GM21825 (cell line): Measurements from ENCODE around the gene VPS18.

ENCODE experiments used
- ATAC-seq: cut with Tn5 transposase; IDR thresholded peaks from one replicate; pipeline ENCODE4 v1.9.1; 2021; ENCODE audit warnings: mild to moderate bottlenecking, moderate library complexity; ENCODE audit not compliant: unreplicated experiment

VPS18 gene

DNA sequence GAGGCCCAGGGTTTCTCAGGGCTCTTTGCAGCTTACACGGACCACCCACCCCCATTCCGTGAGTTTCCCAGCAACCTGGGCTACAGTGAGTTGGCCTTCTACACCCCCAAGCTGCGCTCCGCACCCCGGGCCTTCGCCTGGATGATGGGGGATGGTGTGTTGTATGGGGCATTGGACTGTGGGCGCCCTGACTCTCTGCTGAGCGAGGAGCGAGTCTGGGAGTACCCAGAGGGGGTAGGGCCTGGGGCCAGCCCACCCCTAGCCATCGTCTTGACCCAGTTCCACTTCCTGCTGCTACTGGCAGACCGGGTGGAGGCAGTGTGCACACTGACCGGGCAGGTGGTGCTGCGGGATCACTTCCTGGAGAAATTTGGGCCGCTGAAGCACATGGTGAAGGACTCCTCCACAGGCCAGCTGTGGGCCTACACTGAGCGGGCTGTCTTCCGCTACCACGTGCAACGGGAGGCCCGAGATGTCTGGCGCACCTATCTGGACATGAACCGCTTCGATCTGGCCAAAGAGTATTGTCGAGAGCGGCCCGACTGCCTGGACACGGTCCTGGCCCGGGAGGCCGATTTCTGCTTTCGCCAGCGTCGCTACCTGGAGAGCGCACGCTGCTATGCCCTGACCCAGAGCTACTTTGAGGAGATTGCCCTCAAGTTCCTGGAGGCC, 5.4 kb downstream of the VPS18 start:
- no peak for ATAC-seq

DNA sequence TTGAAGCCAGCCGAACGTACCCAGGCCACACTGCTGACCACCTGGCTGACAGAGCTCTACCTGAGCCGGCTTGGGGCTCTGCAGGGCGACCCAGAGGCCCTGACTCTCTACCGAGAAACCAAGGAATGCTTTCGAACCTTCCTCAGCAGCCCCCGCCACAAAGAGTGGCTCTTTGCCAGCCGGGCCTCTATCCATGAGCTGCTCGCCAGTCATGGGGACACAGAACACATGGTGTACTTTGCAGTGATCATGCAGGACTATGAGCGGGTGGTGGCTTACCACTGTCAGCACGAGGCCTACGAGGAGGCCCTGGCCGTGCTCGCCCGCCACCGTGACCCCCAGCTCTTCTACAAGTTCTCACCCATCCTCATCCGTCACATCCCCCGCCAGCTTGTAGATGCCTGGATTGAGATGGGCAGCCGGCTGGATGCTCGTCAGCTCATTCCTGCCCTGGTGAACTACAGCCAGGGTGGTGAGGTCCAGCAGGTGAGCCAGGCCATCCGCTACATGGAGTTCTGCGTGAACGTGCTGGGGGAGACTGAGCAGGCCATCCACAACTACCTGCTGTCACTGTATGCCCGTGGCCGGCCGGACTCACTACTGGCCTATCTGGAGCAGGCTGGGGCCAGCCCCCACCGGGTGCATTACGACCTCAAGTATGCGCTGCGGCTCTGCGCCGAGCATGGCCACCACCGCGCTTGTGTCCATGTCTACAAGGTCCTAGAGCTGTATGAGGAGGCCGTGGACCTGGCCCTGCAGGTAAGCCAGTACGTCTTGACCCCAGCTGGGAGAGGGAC, 6.2 kb downstream of the VPS18 start:
- no peak for ATAC-seq

DNA sequence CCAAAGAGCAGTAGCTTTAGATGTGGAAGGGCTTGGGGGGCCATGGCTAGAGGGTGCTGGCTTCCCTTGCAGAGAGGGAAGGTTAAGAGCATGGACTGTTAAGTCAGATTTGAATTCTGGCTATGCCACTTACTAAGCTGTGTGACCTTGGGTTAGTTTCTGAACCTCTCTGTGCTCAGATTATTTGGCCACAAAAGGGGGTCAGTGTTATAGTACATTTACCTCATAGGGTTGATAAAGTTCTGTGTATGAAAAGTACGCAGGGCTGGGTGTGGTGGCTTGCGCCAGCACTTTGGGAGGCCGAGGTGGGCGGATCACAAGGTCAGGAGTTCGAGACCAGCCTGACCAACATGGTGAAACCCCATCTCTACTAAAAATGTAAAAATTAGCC, 6.8 kb downstream of the VPS18 start:
- ATAC-seq: no peak

DNA sequence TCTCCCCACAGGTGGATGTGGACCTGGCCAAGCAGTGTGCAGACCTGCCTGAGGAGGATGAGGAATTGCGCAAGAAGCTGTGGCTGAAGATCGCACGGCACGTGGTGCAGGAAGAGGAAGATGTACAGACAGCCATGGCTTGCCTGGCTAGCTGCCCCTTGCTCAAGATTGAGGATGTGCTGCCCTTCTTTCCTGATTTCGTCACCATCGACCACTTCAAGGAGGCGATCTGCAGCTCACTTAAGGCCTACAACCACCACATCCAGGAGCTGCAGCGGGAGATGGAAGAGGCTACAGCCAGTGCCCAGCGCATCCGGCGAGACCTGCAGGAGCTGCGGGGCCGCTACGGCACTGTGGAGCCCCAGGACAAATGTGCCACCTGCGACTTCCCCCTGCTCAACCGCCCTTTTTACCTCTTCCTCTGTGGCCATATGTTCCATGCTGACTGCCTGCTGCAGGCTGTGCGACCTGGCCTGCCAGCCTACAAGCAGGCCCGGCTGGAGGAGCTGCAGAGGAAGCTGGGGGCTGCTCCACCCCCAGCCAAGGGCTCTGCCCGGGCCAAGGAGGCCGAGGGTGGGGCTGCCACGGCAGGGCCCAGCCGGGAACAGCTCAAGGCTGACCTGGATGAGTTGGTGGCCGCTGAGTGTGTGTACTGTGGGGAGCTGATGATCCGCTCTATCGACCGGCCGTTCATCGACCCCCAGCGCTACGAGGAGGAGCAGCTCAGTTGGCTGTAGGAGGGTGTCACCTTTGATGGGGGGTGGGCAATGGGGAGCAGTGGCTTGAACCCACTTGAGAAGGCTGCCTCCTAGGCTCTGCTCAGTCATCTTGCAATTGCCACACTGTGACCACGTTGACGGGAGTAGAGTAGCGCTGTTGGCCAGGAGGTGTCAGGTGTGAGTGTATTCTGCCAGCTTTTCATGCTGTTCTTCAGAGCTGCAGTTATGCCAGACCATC, 8.6 kb downstream of the VPS18 start:
- ATAC-seq: no peak

DNA sequence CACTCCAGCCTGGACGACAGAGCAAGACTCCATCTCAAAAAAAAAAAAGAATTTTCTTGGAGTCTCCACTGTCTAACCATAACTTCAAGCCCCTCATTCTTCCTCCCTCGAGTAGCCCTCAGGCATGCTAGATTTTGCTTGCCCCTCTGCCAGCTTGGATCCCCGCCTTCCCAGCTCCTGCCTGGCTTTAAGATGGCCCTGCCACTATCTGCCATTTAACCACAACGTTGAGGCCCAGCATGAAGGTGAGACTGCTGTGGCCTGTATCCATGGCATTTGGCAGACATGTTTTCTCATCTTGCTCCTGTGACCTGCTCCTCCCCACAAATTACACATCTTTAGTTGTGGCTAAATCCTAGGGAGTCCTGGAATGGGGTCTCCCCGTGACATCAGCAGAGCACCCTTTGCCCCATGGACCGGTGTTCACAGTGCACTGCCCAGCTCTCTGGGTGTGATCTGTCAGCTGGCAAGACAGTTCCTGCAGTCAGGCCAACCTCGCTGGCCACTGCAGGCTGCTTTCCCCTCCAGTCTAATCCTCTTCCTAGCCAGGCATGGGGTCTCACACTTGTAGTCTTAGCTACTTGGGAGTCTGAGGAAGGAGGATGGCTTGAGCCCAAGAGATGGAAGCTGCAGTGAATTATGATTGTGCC, 10.4 kb downstream of the VPS18 start:
- ATAC-seq: no peak

DNA sequence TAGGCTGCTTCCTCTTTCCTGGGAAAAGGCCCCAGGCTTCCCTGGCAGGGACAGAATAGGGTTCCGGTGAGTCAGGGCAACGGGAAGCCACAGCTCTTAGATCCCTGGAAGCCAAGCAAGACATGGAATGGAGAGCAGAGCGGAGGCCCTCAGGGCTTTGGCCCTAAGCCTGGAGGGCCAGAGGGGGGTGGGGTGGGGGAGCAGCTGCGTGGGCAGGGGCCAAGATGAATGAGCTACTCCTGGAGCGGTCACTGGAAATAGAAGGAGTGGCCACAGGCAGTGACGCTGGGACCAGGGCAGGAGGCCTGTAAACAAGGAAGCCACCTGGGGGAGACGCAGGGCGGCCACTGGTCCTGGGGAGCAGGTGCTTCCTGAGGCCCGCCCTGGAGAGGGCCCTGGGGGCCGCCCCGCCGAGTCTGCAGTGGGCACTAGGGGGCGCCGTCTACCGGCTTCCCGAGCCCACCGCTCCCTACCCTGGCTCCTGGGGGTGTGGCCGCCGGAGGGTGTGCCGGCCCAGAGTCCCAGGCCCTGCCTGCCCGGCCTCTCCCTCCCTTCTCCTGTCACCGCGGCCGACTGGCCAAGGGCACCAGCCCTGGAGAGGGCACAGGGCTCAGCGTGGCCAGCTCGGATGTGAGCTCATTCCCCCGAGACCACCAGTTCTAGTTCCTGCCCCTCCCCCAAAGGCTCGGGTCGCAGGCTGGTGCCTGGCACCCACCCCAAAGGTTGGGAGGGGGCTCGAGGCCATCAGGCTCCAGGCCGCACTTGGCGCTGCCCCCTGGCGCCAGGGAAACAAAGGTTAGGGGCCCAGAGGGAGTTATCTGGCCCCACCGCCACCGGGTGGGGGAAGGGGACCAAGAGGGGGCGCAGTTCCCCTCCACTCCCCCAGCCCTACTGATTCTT, 12.1 kb downstream of the VPS18 start:
- peak; percentile 75 for ATAC-seq

DNA sequence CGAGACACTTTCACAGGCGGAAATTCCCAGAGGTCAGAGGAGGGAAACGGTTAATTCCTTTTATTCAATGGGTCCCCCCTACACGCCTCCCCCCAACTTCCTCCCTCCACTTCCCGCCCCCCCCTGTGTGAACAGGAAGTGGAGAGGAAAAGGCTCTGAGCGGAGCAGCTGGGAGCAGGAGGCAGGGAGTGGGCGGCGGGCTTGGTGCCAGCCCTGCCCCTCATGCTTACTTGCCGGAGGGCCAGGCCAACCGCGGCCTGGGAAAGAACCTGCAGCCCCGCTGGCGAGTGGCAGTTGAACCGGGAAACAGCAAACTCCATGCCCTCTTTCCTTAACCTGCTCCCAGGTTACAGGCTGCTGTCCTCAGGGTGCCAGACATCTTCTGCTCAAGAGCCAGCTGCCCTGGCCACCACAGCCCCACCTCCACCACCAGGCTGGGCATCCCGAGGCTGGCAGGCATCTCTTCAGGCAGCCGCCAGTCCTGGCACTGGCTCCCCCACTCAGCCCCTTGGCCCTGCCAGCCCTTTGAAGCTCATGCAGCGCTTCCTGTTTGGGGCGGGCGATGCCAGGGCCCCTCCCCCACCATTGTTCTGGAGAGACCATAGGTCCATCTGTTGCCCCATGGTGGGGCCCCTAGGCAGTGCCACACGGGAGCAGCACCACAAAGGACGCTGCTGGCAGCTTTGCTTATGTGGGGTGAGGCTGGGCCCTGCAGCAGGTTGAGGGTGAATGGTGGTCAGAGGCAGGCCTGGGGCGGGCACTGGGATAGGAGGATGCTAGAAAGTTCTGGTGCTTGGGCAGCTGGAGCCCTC, 12.9 kb downstream of the VPS18 start:
- no peak for ATAC-seq

DNA sequence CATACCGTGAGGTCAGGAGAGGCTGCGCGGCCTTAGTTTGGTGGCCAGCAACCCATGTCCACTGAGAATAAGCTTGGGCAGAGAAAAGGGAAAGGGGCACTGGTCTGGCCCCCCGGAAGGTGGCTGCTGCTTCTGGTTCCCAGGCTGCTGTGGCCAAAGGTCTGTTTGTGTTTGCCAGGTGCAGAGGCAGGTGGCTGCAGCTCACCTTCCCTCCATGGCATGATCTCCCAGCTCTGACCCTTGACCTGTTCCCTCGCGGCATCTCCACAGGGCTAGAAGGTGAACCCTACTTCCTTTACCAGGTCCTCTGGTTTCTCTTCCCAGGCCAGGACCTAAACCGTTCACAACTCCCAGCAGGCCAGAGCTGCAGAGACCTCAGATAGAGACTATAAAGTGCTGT, 13.8 kb downstream of the VPS18 start:
- ATAC-seq: no peak

DNA sequence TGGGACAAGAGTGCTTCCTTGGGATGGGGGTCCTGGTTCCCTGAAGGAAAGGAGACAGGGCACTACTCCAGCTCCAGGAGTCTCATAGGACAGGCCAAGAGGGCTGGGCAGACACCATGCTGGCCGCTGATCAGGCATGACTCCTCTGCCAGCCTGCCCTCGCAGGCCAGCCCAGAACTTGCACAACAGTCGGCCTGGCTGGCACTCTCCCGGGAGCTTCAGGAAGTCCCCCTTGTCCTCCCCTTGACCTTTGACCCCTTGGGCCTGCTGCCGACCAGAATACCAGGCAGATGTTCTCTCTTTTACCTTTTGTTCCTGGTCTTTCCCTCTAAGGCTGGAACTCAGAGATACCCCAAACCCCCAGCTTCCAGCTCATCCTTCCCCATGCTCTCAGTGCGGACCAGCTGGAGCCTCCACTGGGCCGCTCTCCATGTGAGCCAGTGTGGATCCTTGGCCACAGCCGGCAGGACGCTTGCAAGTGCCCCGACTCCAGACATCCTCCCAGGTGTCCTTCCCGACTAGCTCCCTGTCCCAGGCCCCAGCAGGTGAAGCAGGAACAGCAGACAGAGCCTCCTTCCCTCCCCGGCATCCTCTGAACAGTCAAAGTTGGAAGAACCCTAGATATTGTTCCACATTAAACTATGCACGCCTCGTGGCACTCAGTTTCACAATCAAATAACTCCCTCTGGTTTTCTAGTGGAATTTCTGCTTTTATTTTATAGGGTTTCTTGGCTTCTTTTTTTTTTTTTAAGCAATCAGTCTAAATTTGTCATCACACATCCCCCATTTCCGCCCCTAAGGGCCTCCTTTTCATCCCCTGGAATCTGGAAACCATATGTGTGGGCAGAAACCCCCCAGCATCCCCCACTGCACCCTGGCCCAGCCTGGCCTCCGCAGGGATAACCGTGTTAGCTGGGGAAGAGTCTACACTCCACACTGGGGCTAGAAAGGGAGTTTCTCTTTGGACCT, 15.7 kb downstream of the VPS18 start:
- no peak for ATAC-seq

DNA sequence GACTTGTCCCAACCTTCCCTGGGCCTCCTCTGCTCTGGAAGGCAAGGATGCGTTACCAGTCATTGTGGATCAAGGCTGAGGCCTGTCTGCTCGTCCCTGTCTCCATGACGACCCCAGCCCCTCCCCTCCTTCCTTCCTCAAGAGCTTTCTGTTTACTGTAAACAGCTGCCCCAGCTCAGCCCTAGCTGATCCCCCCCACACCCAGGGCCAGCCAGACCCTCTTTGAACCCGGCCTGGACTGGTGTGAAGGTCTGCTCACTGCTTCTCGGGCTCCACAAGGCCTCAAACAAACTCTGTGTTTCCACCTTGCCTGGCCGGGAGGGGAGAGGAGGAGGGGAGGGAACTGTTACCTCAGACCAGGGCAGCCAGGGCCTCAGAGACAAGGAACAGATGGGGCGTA, 16.9 kb downstream of the VPS18 start:
- no peak for ATAC-seq

DNA sequence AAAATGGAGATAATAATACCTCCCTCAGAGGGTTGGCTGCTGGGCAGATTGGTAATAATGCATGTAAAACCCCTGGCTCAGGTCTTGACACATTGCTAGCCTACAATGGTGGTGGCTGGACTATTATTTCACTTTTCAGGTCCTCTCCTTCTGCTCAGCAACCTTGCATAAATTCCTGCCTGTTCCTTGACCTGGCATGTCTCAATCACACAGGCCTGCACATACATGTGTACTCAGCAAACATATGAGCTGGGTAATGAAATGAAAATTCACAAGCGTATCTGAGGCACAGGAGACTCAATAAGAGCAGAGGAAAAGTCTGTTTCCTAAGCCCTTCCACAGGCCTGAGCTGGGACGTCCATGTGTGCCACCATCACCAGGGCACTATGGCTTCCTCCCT, 17.4 kb downstream of the VPS18 start:
- ATAC-seq: no peak

DNA sequence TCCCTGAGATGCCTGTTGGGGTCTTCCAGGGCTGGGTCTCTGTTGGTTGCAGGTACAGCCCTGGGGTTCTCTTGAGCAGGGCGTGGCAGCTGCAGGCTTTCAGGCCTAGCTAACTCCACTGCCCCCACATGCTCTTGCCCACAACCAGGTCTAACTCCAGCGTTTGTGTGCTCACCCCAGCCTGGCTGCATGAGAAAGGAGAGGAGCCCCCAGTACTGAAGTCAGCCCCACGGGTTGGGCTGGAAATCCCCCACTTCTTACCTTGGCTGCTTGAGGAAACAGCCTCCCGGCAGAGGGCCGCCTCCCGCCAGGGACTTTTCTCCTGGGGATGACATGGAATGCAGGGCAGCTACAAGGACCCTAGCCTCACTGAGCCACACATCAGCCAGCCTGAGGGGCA, 18.2 kb downstream of the VPS18 start:
- ATAC-seq: no peak

DNA sequence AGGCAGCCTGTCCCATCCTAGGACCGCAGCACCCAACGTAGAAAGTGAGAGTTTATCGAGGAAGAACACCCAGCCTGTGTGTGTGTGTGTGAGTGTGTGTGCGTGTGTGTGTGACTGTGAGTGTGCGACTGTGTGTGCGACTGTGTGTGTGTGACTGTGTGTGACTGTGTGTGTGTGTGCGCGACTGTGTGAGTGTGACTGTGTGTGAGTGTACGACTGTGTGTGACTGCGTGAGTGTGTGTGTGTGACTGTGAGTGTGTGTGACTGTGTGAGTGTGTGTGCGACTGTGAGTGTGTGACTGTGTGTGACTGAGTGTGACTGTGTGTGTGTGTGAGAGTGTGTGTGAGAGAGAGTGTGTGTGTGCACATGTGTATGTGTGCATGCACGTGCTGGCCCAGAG, 19.8 kb downstream of the VPS18 start:
- ATAC-seq: no peak

DNA sequence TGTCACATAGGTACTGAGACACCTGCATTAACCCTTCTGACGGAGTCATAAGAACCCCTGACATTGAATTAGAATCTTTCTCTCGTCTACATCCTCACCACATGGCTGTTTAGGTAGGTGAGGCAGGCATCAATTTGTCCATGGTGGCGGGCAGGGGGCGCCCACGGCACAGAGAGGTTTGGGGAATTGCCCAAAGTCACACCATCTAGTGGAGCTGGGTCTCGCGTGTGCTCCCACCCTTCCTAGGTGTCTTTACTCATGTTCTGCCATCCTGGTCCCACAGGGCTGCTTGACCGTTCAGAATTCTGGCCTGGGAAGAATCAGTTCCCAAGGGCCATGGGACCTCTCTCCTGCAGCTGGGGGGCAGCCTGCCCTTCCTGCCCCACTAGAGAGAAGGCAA, 20.2 kb downstream of the VPS18 start:
- no peak for ATAC-seq

DNA sequence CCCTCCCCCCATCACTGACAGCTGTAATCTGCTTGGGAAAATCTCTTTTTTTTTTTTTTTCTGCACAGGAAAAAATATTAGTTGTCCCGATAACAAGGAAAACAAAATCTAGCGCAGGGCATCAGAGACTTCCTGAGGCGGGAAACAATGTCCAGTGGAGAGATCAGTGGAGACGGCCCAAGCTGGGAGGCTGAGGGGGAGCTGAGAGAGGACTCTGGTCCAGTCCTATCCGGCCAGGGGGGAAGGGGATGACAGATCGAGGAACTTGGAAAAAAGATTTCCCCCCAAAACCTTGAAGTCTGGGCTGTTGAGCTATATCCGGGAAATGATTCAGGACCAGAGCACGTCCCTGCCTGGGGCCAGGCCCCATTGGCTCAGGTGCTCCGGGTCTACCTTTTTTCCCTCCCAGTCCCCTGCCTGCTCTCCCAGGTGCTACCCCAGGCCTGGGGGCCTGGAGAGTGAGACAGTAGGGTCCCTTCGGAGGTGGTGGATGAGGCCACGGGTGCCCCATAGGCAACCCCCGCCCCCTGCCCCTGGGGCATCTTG, 20.9 kb downstream of the VPS18 start:
- ATAC-seq: no peak

DNA sequence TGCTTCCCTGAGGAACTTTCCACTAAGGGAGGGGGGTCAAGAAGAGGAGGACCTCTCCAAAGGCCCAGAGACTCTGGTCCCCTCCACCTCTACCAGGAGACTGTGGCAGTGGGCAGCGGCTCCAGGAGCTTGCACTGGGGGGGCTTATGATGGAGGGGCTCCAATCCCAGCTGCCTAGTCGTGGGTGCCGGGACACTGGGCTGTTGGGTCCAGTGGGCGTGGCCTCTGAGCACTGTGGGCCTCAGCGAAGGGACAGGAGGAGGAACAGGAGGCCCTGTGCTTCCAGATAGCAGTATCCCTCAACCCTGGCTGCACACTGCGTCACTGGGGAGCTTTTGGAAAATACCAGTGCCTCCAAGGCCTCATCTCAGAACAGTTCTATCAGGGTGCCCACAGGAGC, 21.4 kb downstream of the VPS18 start:
- no peak for ATAC-seq

DNA sequence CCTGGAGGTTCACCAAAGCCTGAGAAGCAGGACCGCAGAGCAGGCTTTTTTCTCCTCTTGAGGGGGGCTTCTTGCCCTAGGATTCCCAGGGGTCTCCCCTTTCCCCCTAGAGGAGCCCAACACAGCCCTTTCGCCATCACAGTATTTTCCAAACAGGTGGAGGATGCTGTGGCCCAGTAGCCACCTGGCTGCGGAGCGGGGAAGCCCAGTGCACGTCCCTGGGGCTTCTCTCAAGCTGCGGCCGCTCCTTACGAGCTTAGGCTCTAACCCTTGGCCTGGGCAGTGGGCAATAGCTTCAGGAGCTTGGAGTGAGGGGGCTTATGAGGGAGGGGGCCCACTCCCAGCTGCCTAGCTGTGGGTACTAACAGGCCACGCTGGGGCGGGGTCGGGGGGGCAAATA, 23.3 kb downstream of the VPS18 start:
- ATAC-seq: no peak
